Neuronal stem cell (in vitro differentiated cells): ENCODE measurements around the gene PIM3.
"Not testable (repeated sequence)": the region's sequence is repeated elsewhere in the genome, so short reads cannot be mapped to it uniquely, and the experiment has no call there.

Source experiments
- DNase-seq: peaks from one replicate; pipeline ENCODE4 v3.0.0-alpha.2; 2013; ENCODE audit warnings: low spot score
- H2AFZ ChIP-seq: one replicate; pipeline ENCODE4 v1.6.1; 2013; ENCODE audit warnings: mild to moderate bottlenecking, low read length, inconsistent platforms
- H2AK5ac ChIP-seq: 2 replicates; pipeline ENCODE4 v1.6.1; 2013; ENCODE audit warnings: low read depth, mild to moderate bottlenecking, inconsistent platforms, low read length, moderate library complexity, mixed read lengths
- H2BK120ac ChIP-seq: 2 replicates; pipeline ENCODE4 v1.6.1; 2013; ENCODE audit warnings: low read depth, mild to moderate bottlenecking, inconsistent platforms, low read length, moderate library complexity, mixed read lengths
- H2BK12ac ChIP-seq: one replicate; pipeline ENCODE4 v1.6.1; 2013; ENCODE audit warnings: low read length, inconsistent platforms
- H2BK15ac ChIP-seq: 2 replicates; pipeline ENCODE4 v1.6.1; 2013; ENCODE audit warnings: mild to moderate bottlenecking, low read length, inconsistent platforms, mixed read lengths
- H2BK5ac ChIP-seq: one replicate; pipeline ENCODE4 v1.6.1; 2013; ENCODE audit warnings: inconsistent platforms, mild to moderate bottlenecking, low read length, moderate library complexity
- H3K14ac ChIP-seq: one replicate; pipeline ENCODE4 v1.6.1; 2013; ENCODE audit warnings: low read length, inconsistent platforms
- H3K18ac ChIP-seq: 2 replicates; pipeline ENCODE4 v1.6.1; 2013; ENCODE audit warnings: low read length, inconsistent platforms
- H3K23ac ChIP-seq: 2 replicates; pipeline ENCODE4 v1.6.1; 2013; ENCODE audit warnings: low read depth, mild to moderate bottlenecking, mixed read lengths, low read length, inconsistent platforms; ENCODE audit not compliant: poor library complexity
- H3K27ac ChIP-seq: replicated peaks from 3 replicates; pipeline ENCODE4 v1.5.1; 2013; ENCODE audit warnings: low read length, inconsistent platforms
- H3K27me3 ChIP-seq, 3 experiments: 2 replicates each; pipeline ENCODE4 v1.6.1; 2013; ENCODE audit warnings: low read length in 3 of 3, mild to moderate bottlenecking in 2 of 3, inconsistent platforms in 1 of 3, low read depth in 1 of 3, mixed read lengths in 1 of 3, moderate library complexity in 1 of 3; ENCODE audit not compliant: control insufficient read depth in 3 of 3, insufficient read depth in 3 of 3
- H3K36me3 ChIP-seq, 2 donors: replicated peaks in 1 of 2; 2 replicates each; pipeline ENCODE4 v1.6.1; 2013; ENCODE audit warnings: low read length in 2 of 2; ENCODE audit not compliant: control insufficient read depth in 2 of 2, insufficient read depth in 2 of 2
- H3K4ac ChIP-seq: 2 replicates; pipeline ENCODE4 v1.6.1; 2013; ENCODE audit warnings: inconsistent platforms, mild to moderate bottlenecking, low read length, moderate library complexity
- H3K4me1 ChIP-seq, 2 donors: 1 replicate in 1 of 2; 2 replicates in 1 of 2; pipeline ENCODE4 v1.6.1; 2013; ENCODE audit warnings: low read length in 2 of 2, low read depth in 1 of 2; ENCODE audit not compliant: control insufficient read depth in 2 of 2, insufficient read depth in 1 of 2
- H3K4me2 ChIP-seq: one replicate; pipeline ENCODE4 v1.6.1; 2013; ENCODE audit warnings: mild to moderate bottlenecking, low read length, inconsistent platforms; ENCODE audit not compliant: insufficient read depth, poor library complexity, severe bottlenecking
- H3K4me3 ChIP-seq, 2 donors: 2 replicates each; pipeline ENCODE4 v1.5.1; 2013; ENCODE audit warnings: low read length in 2 of 2, mild to moderate bottlenecking in 2 of 2, inconsistent platforms in 1 of 2, moderate library complexity in 1 of 2
- H3K79me1 ChIP-seq: one replicate; pipeline ENCODE4 v1.6.1; 2013; ENCODE audit warnings: low read depth, mild to moderate bottlenecking, inconsistent platforms, low read length, moderate library complexity
- H3K9ac ChIP-seq: one replicate; pipeline ENCODE4 v1.6.1; 2013; ENCODE audit warnings: mild to moderate bottlenecking, low read depth, low read length, inconsistent platforms; ENCODE audit not compliant: poor library complexity
- H3K9me3 ChIP-seq, 2 donors: replicated peaks in 1 of 2; 2 replicates each; pipeline versions ENCODE3 to v1.6.1; 2013; ENCODE audit warnings: low read length in 2 of 2, mild to moderate bottlenecking in 2 of 2, inconsistent platforms in 1 of 2, low read depth in 1 of 2, mixed read lengths in 1 of 2, moderate library complexity in 1 of 2; ENCODE audit not compliant: control insufficient read depth in 2 of 2, insufficient read depth in 1 of 2
- H4K8ac ChIP-seq: one replicate; pipeline ENCODE4 v1.6.1; 2013; ENCODE audit warnings: low read depth, mild to moderate bottlenecking, inconsistent platforms, low read length, moderate library complexity
- H4K91ac ChIP-seq: one replicate; pipeline ENCODE4 v1.6.1; 2013; ENCODE audit warnings: low read length, low read depth, mild to moderate bottlenecking, inconsistent platforms; ENCODE audit not compliant: poor library complexity
- WGBS, 2 donors: extraction: QIAGEN DNeasy Blood & Tissue Kit; methylation state at CpG; one replicate each; pipeline ENCODE4 v1.1.7; 2013; ENCODE audit warnings: missing lambda C conversion rate in 2 of 2, mixed read lengths in 1 of 2; ENCODE audit not compliant: insufficient read length in 2 of 2, insufficient replicate concordance in 1 of 2; ENCODE audit errors: extremely low coverage in 2 of 2; 5-methylcytosine and 5-hydroxymethylcytosine counted together

The PIM3 gene

GRCh38 chr22:49945042-49945794 lies 15.4 kb upstream of the PIM3 start:
- H3K4me1 ChIP-seq: peaks cover 8 to 21% of the 10 kb centered on the region in 2 donors
- H3K14ac ChIP-seq, H2BK5ac ChIP-seq, H3K27ac ChIP-seq, H4K91ac ChIP-seq, DNase-seq, H3K23ac ChIP-seq, H3K9ac ChIP-seq, H3K4me3 ChIP-seq, H3K27me3 ChIP-seq, H2BK12ac ChIP-seq, H3K9me3 ChIP-seq, H2AK5ac ChIP-seq, H2BK120ac ChIP-seq, H3K79me1 ChIP-seq, H3K18ac ChIP-seq, H4K8ac ChIP-seq, H3K4ac ChIP-seq, H3K4me2 ChIP-seq, H2BK15ac ChIP-seq, H3K36me3 ChIP-seq: not testable (repeated sequence)
- no CpG with 5 or more reads among the region's 17 CpGs for WGBS, 2 donors
- peak overlapping the region; percentile 48 for H2AFZ ChIP-seq

GRCh38 chr22:49946612-49947295 lies 13.8 kb upstream of the PIM3 start:
- H2BK12ac ChIP-seq: peak overlapping the region; percentile 0

DNA sequence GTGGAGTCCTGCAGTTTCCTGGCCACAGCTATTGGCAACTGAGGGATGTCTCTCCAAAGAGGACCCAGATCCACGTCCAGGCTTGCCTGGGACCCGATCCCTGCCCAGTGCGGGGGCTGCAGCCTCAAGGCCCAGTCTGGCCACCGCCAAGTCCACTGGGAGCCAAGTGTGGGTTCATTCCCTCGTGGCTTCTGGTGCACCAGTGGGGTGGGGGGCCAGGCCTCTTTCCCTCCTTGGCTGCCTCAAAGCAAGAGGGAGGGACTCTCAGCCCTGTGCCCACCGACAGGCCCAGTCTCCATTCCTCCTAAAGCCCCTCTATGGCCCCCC lies 13.3 kb upstream of the PIM3 start:
- no peaks in the 10 kb centered on the region for H3K9me3 ChIP-seq
- no peaks in the 10 kb centered on the region for H3K36me3 ChIP-seq
- H2BK12ac ChIP-seq: peak overlapping the region; percentile 0
- no peak for DNase-seq
- no peak overlapping the region for H3K4me3 ChIP-seq
- no peak overlapping the region for H2BK120ac ChIP-seq
- H4K91ac ChIP-seq: no peak overlapping the region
- WGBS, 2 donors: no CpG with 5 or more reads among the region's 6 CpGs
- H3K18ac ChIP-seq: peak overlapping the region; percentile 31
- H2AK5ac ChIP-seq: peak overlapping the region; percentile 97
- no peak overlapping the region for H3K27ac ChIP-seq
- H3K4me2 ChIP-seq: no peak overlapping the region
- peak overlapping the region; percentile 83 for H2BK15ac ChIP-seq
- no peaks in the 10 kb centered on the region for H3K79me1 ChIP-seq
- H3K23ac ChIP-seq: no peak overlapping the region
- peaks cover 24 to 38% of the 10 kb centered on the region in 2 donors for H3K4me1 ChIP-seq
- peak overlapping the region; percentile 80 for H2AFZ ChIP-seq
- H2BK5ac ChIP-seq: peak overlapping the region; percentile 82
- H3K27me3 ChIP-seq: no peaks in the 10 kb centered on the region
- H3K4ac ChIP-seq: no peak overlapping the region
- H3K9ac ChIP-seq: peak overlapping the region; percentile 53
- peak overlapping the region; percentile 82 for H4K8ac ChIP-seq
- H3K14ac ChIP-seq: no peak overlapping the region

More at GRCh38 chr22:49946612-49947295, 13.8 kb upstream of the PIM3 start:
- Histone ChIP-seq H2AK5ac (peak overlapping the region; percentile 97), H3K4me1 (peaks cover 19 to 33% of the 10 kb centered on the region in 2 donors), H4K91ac (no peak overlapping the region), H3K4ac (no peak overlapping the region), H3K18ac (peak overlapping the region; percentile 67), H3K23ac (peak overlapping the region; percentile 52), H3K14ac (no peak overlapping the region), H4K8ac (no peak overlapping the region), H3K4me2 (no peak overlapping the region), H2BK15ac (peak overlapping the region; percentile 83), H3K4me3 (no peak overlapping the region), H3K79me1 (no peaks in the 10 kb centered on the region), H3K9me3 (no peaks in the 10 kb centered on the region), H2BK120ac (no peak overlapping the region), H2BK5ac (no peak overlapping the region), H2AFZ (peak overlapping the region; percentile 80), H3K9ac (no peak overlapping the region), H3K27ac (no peak overlapping the region), H3K36me3 (no peaks in the 10 kb centered on the region), H3K27me3 (no peaks in the 10 kb centered on the region)
- no CpG with 5 or more reads among the region's 17 CpGs for WGBS, 2 donors
- no peak for DNase-seq
